Activated naive CD4-positive, alpha-beta T cell treated with anti-CD3 and anti-CD28 coated beads for 36 hours (primary cell): ENCODE measurements around the gene EPHB3. TPM values are rescaled to one million over a fixed set of nuclear protein-coding genes. Genes with fewer than 3 reads are reported as not detected.
A peak's percentile ranks its signal among the peaks of the same experiment; 100 is the strongest.

Experiments
- CTCF ChIA-PET: fragments of 350-600 bp; sonication (Branson Sonifier 250); formaldehyde crosslinking; loops from one replicate; lab custom pipeline; 2021; ENCODE audit warnings: antibody characterized with exemption; lab: Charles Lee
- DNase-seq: peaks from one replicate; pipeline ENCODE4 v3.0.0-alpha.2; 2020
- H3K27ac Mint-ChIP-seq: one replicate; pipeline ENCODE4 v1.8.0; 2021; ENCODE audit warnings: mild to moderate bottlenecking, mixed read lengths
- H3K27me3 Mint-ChIP-seq: one replicate; pipeline ENCODE4 v1.8.0; 2021; ENCODE audit warnings: low read depth, mixed read lengths
- H3K36me3 Mint-ChIP-seq: one replicate; pipeline ENCODE4 v1.8.0; 2021; ENCODE audit warnings: low read depth, mixed read lengths
- H3K4me1 Mint-ChIP-seq: one replicate; pipeline ENCODE4 v1.8.0; 2021; ENCODE audit warnings: low read depth, mixed read lengths
- H3K4me3 Mint-ChIP-seq: one replicate; pipeline ENCODE4 v1.8.0; 2021; ENCODE audit warnings: mild to moderate bottlenecking, moderate library complexity, mixed read lengths
- H3K9me3 Mint-ChIP-seq: one replicate; pipeline ENCODE4 v1.8.0; 2021; ENCODE audit warnings: mixed read lengths
- intact Hi-C: fragments of 100-400 bp; cut with micrococcal nuclease; formaldehyde crosslinking; loops from one replicate; pipeline ENCODE4 v1.15.1; 2023
- total RNA-seq, 2 experiments: library from RNA; stranded (reverse); gene quantifications; one replicate each; pipeline ENCODE4 v1.2.3, GENCODE V29; 2021

EPHB3 gene
- total RNA-seq, 2 experiments from 2014 or later = not detected

DNA sequence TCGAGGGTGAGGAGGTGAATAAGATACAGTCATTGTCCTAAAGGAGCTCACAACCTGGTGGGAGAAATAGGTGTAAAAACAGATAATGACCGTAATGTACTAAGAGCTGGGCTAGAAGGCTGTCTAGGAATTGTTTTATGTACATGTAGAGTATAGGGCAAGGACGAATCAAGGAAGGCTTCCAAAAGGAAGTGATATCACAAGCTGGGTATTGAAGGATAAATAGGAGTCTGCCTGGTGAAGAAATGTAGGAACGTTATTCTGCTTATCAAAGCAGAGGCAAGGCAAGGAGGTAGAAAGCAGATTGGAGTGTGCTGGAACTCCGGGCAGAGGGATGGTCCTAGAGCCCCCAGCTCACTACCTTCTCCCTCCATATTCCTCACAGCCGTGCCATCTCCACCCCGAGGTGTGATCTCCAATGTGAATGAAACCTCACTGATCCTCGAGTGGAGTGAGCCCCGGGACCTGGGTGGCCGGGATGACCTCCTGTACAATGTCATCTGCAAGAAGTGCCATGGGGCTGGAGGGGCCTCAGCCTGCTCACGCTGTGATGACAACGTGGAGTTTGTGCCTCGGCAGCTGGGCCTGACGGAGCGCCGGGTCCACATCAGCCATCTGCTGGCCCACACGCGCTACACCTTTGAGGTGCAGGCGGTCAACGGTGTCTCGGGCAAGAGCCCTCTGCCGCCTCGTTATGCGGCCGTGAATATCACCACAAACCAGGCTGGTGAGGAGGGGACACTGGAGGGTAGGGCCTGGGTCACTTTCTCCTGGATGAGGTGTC, 15.1 kb downstream of the EPHB3 start:
- no peak for DNase-seq
- intact Hi-C loops = no loop called here
- peaks cover 2% of the 10 kb centered on the region for H3K27me3 Mint-ChIP-seq
- no peaks in the 10 kb centered on the region for H3K4me1 Mint-ChIP-seq
- no peak overlapping the region for H3K4me3 Mint-ChIP-seq
- CTCF ChIA-PET = no interaction called here
- no peaks in the 10 kb centered on the region for H3K36me3 Mint-ChIP-seq
- H3K27ac Mint-ChIP-seq = no peak overlapping the region
- no peaks in the 10 kb centered on the region for H3K9me3 Mint-ChIP-seq

DNA sequence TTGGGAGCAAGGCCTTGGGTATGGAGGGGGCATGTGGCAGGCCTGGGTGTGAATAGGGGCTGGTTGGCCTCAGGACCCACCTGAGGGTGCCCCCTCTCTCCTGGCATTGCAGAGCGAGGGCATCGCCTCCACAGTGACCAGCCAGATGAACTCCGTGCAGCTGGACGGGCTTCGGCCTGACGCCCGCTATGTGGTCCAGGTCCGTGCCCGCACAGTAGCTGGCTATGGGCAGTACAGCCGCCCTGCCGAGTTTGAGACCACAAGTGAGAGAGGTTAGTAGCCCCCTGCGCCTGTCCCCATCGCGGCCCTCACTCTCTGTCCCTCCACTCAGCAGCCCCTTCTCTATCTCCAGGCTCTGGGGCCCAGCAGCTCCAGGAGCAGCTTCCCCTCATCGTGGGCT, 16.0 kb downstream of the EPHB3 start:
- Mint-ChIP-seq H3K27me3 (peaks cover 6% of the 10 kb centered on the region), H3K4me1 (no peaks in the 10 kb centered on the region), H3K36me3 (no peaks in the 10 kb centered on the region), H3K4me3 (no peak overlapping the region), H3K27ac (no peak overlapping the region), H3K9me3 (no peaks in the 10 kb centered on the region)
- CTCF ChIA-PET = interaction anchor here (0.6 kb wide), 1 partner anchor 340 kb away, joined by 3 read pairs; no protein-coding TSS in a partner anchor
- DNase-seq = no peak
- intact Hi-C loops = no loop called here

DNA sequence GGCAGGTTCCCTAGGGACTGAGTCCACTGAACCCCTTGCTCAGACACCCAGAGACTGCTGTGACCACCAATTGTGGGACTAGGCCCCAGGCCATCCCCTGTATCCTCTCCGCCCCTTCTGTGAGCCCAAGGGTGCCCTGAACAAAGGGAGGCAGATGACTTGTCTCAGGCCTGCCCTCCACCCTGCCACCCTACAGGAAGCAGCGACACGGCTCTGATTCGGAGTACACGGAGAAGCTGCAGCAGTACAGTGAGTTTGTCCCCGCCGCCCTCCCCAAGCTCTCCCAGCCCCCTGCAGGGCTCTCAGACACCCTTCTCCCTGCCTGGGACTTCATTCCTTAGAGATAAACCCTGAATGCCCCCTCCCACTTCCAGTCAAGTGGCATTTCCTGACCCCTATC, 16.6 kb downstream of the EPHB3 start:
- no peak overlapping the region for H3K4me3 Mint-ChIP-seq
- no peaks in the 10 kb centered on the region for H3K9me3 Mint-ChIP-seq
- intact Hi-C loops = no loop called here
- CTCF ChIA-PET = interaction anchor here (1.4 kb wide), 1 partner anchor 17 kb away, joined by 3 read pairs; the partner anchor contains the start of gene EPHB3
- no peak overlapping the region for H3K27ac Mint-ChIP-seq
- no peaks in the 10 kb centered on the region for H3K4me1 Mint-ChIP-seq
- DNase-seq = no peak
- H3K36me3 Mint-ChIP-seq = no peaks in the 10 kb centered on the region
- peaks cover 12% of the 10 kb centered on the region for H3K27me3 Mint-ChIP-seq

DNA sequence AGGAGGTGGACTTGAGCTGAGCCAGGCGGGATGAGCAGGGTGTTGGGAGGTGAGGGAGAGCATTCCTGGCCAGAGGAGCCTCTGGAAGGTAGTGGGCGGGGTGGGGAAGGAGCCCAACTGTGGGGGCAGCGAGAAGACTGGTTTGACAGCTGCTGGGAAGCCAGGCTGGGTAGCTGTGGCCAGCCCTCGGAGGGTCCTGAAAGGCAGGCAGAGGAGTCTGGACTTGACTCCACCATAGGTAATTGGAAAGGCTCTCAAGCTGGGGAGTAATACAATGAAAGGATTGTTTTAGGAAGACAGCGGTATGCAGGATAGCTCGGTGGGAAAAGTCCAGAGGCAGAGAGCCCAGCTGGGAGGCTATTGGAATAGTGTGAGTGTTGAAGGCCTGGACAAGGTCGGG, 17.2 kb downstream of the EPHB3 start:
- CTCF ChIA-PET = interaction anchor here (1.4 kb wide), 1 partner anchor 18 kb away, joined by 3 read pairs; the partner anchor contains the start of gene EPHB3

DNA sequence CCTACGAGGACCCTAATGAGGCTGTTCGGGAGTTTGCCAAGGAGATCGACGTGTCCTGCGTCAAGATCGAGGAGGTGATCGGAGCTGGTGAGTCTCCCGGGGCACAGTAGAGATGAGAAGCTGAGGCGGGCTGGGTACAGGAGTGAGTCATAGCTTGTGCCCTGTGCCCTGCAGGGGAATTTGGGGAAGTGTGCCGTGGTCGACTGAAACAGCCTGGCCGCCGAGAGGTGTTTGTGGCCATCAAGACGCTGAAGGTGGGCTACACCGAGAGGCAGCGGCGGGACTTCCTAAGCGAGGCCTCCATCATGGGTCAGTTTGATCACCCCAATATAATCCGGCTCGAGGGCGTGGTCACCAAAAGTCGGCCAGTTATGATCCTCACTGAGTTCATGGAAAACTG, 17.9 kb downstream of the EPHB3 start:
- CTCF ChIA-PET = interaction anchor here (1.4 kb wide), 1 partner anchor 18 kb away, joined by 3 read pairs; the partner anchor contains the start of gene EPHB3
- Mint-ChIP-seq H3K36me3 (no peaks in the 10 kb centered on the region), H3K4me1 (no peaks in the 10 kb centered on the region), H3K27ac (no peak overlapping the region), H3K9me3 (no peaks in the 10 kb centered on the region), H3K27me3 (peaks cover 17% of the 10 kb centered on the region), H3K4me3 (no peak overlapping the region)
- intact Hi-C loops = no loop called here
- no peak for DNase-seq

More for the DNA sequence above, 17.2 kb downstream of the EPHB3 start:
- Mint-ChIP-seq H3K36me3 (no peaks in the 10 kb centered on the region), H3K4me1 (no peaks in the 10 kb centered on the region), H3K27ac (no peak overlapping the region), H3K9me3 (no peaks in the 10 kb centered on the region), H3K4me3 (no peak overlapping the region), H3K27me3 (peaks cover 12% of the 10 kb centered on the region)
- intact Hi-C loops = no loop called here
- DNase-seq = no peak

DNA sequence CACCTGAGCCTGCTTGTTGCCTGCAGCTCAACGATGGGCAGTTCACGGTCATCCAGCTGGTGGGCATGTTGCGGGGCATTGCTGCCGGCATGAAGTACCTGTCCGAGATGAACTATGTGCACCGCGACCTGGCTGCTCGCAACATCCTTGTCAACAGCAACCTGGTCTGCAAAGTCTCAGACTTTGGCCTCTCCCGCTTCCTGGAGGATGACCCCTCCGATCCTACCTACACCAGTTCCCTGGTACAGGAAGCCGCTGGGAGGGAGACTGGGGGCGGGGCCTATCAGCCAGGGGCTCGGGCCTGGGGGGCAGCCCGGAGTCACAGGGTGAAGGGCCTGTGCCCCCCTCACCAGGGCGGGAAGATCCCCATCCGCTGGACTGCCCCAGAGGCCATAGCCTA, 18.8 kb downstream of the EPHB3 start:
- intact Hi-C loops = no loop called here
- no peaks in the 10 kb centered on the region for H3K9me3 Mint-ChIP-seq
- peaks cover 19% of the 10 kb centered on the region for H3K27me3 Mint-ChIP-seq
- H3K4me1 Mint-ChIP-seq = no peaks in the 10 kb centered on the region
- no peak overlapping the region for H3K4me3 Mint-ChIP-seq
- H3K36me3 Mint-ChIP-seq = no peaks in the 10 kb centered on the region
- CTCF ChIA-PET = no interaction called here
- H3K27ac Mint-ChIP-seq = no peak overlapping the region
- no peak for DNase-seq

DNA sequence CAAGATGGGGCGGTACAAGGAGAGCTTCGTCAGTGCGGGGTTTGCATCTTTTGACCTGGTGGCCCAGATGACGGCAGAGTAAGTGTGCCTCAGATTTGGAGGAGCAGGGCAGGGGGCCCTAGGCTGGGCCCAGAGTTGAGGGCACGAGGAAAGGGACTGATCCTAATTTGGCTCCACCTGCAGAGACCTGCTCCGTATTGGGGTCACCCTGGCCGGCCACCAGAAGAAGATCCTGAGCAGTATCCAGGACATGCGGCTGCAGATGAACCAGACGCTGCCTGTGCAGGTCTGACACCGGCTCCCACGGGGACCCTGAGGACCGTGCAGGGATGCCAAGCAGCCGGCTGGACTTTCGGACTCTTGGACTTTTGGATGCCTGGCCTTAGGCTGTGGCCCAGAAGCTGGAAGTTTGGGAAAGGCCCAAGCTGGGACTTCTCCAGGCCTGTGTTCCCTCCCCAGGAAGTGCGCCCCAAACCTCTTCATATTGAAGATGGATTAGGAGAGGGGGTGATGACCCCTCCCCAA, 19.8 kb downstream of the EPHB3 start:
- Mint-ChIP-seq H3K4me3 (no peak overlapping the region), H3K27ac (no peak overlapping the region), H3K36me3 (no peaks in the 10 kb centered on the region), H3K4me1 (no peaks in the 10 kb centered on the region), H3K9me3 (no peaks in the 10 kb centered on the region), H3K27me3 (peaks cover 19% of the 10 kb centered on the region)
- DNase-seq = no peak
- intact Hi-C loops = no loop called here
- CTCF ChIA-PET = no interaction called here

DNA sequence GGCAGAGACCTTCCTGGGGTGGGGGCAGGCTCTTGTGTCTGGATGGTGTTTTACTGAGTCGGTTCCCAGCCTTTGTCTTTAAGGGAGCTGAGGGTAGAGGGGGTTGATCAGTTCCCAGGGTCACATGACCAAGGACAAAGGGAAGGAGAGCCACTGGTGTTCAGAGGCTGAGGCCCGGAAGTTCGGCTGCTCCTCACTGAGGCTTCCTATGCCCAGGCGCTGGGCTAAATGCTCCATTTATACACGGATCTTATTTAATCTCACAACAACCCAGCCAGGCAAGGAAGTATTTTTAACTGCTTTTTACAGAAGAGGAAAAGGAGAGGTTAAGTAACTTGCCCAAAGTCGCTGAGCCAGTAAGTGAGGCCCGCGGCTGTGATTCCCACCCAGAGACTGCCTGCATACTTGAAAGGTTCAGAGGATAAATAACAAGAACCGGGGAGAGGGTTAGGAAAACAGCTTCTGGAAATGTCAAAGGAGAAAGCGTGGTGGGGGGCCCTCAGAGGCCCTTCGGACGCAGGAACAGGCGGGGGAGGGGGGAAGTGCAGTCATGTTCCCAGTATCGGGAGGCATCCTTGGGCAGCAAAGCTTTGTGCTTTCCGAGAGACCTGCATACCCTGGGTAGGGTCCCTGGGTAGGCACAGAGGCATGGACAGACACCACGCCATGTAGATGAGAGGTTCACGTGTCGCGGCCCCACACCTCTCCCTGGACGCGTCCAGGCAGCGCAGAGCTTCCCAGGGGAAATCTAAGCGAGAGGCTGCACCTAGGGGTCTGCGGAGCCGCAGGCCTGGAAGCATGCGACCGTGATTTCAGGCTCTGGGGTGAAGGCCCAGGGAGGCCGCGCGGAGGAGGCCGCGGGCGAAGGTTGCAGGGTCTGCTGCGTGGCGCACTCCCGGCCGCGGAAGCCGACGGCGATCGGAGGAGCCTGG, 21.3 kb downstream of the EPHB3 start:
- peak overlapping the region; percentile 2 for H3K4me3 Mint-ChIP-seq
- CTCF ChIA-PET = interaction anchor here (0.7 kb wide), 1 partner anchor 208 kb away, joined by 3 read pairs; no protein-coding TSS in a partner anchor

DNA sequence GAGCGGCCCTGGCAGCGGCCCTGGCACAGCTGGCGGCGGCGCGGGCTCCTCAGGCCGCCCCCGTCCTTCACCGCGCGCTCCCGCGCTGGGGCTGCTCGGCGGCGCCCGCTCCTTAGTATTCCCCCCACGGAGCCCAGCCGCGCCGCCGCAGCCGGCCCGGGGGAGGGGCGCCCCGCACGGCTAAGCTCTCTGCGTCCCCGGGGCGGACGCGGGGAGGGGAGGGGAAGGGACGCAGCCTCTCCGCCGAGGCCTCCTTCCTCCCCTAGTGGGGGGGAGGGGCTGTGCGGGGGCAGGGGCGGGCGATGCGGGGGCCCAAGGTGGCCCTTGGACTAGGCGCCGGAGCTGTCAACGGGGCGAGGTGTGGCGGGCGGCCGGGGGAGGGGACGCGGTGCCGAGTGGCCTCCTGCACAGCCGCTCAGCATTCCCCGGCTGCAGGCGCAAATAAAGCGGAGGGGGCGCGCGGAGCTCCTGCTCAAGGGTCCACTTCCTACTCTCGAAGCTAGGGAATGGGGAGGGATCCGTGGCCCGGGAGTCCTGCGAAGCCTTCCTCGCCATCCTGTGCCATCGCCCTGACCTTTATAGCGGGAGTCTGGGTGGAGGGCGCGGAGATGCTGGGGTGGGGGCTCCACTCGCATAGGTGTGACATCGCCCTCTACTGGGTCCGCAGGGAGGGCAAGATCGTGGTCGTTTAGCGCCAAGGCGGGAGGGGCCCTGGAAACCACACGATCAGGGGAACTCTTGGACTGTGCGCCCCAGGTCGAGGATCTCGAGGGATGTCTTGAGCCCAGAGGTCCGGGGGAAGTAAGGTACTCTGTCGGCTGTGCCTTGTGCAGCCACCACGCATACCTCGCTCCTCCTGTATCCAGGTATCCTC, 22.2 kb downstream of the EPHB3 start:
- Mint-ChIP-seq H3K9me3 (no peaks in the 10 kb centered on the region), H3K27me3 (peaks cover 19% of the 10 kb centered on the region), H3K4me3 (peak overlapping the region; percentile 12), H3K4me1 (no peaks in the 10 kb centered on the region), H3K36me3 (no peaks in the 10 kb centered on the region), H3K27ac (no peak overlapping the region)
- intact Hi-C loops = no loop called here
- CTCF ChIA-PET = interaction anchor here (0.6 to 0.7 kb wide), 2 partner anchors 110 to 1342 kb away, joined by 3 read pairs; no protein-coding TSS in a partner anchor
- no peak for DNase-seq

More for the DNA sequence above, 21.3 kb downstream of the EPHB3 start:
- Mint-ChIP-seq H3K4me1 (no peaks in the 10 kb centered on the region), H3K27me3 (peaks cover 19% of the 10 kb centered on the region), H3K9me3 (no peaks in the 10 kb centered on the region), H3K27ac (no peak overlapping the region), H3K36me3 (no peaks in the 10 kb centered on the region)
- intact Hi-C loops = no loop called here
- DNase-seq = no peak

DNA sequence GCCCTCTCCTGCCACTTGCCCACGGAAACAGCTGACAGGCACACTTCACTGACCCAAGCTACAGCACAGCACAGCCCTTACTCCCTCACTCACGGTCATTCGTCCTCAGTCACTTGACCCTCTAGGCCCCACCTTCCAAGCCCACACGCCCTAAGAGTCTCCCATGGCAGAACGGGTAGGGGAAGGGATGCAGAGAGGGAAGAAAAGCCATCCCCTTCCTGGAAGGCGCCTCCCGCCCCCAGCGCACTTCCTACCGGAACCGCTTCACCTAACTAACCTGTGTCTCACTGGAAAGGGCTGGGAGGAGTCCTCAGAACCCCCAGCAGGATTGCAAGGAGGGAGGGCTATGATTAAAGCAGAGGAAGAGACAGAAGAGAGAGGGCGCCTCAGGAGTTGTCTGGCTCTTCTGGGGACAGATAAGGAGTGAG, 22.9 kb downstream of the EPHB3 start:
- intact Hi-C loops = no loop called here
- CTCF ChIA-PET = interaction anchor here (0.6 to 1.9 kb wide), 3 partner anchors 23 to 1342 kb away, joined by 3 to 7 read pairs (median 3); partner anchors contain the start of gene EPHB3
- Mint-ChIP-seq H3K4me3 (peak overlapping the region; percentile 12), H3K27me3 (peaks cover 19% of the 10 kb centered on the region), H3K4me1 (no peaks in the 10 kb centered on the region), H3K9me3 (no peaks in the 10 kb centered on the region), H3K36me3 (no peaks in the 10 kb centered on the region), H3K27ac (no peak overlapping the region)
- DNase-seq = no peak

DNA sequence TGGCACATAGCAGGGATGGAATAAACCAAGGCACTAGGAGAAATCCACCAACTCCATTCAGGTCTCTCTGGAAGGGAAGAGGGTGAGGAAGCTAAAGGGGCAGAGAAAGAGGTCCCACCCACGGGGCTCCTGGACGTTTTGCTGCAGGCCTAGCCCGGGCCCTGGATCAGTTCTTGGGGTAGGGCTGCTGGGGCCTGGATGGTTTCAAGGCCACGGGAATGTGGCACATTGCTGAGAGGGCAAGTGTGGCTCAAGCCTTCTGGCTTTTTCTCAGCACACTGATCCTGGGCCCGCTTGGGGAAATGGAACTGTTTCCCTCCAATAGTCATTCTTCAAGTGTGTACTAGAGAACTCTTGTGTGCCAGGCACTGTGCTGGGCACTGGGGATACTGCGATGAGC, 24.0 kb downstream of the EPHB3 start:
- Mint-ChIP-seq H3K9me3 (no peaks in the 10 kb centered on the region), H3K27me3 (peaks cover 17% of the 10 kb centered on the region), H3K4me3 (no peak overlapping the region), H3K4me1 (no peaks in the 10 kb centered on the region), H3K36me3 (no peaks in the 10 kb centered on the region), H3K27ac (no peak overlapping the region)
- no peak for DNase-seq
- intact Hi-C loops = no loop called here
- CTCF ChIA-PET = interaction anchor here (0.6 to 1.9 kb wide), 3 partner anchors 24 to 139 kb away, joined by 3 to 7 read pairs (median 3); partner anchors contain the start of gene EPHB3
